Suprapubic skin (tissue), 3 donors: ENCODE data around the gene APOL1.
"Not testable (repeated sequence)": the region's sequence is repeated elsewhere in the genome, so short reads cannot be mapped to it uniquely, and the experiment has no call there.

Source experiments
- CTCF ChIP-seq, 2 donors: fragments of 200-600 bp in 1 of 2; fragments of 450-650 bp in 1 of 2; sonication (generic) in 1 of 2; IDR thresholded peaks; one replicate each; pipeline ENCODE4 v1.5.1; 2016 to 2019; ENCODE audit warnings: antibody characterized with exemption in 2 of 2, mild to moderate bottlenecking in 1 of 2, moderate library complexity in 1 of 2
- POLR2A ChIP-seq, 2 donors: fragments of 450-650 bp; IDR thresholded peaks; one replicate each; pipeline ENCODE4 v1.6.1; 2017; ENCODE audit warnings: antibody characterized with exemption in 2 of 2, mild to moderate bottlenecking in 2 of 2, moderate library complexity in 2 of 2

- not testable (repeated sequence) for TF ChIP-seq CTCF, POLR2A (IDR thresholded peaks at IDR 0.05)
These were observed 10.3 kb downstream of the APOL1 start for GRCh38 chr22:36263216-36263673.
